Right ventricle myocardium inferior (tissue), 1 donor: ENCODE data around the gene PDE4D. TPM values are rescaled to one million over a fixed set of nuclear protein-coding genes. Genes with fewer than 3 reads are reported as not detected.

Experiments used
- ATAC-seq: fragments of 200-7000 bp; cut with Tn5 transposase; one replicate; pipeline ENCODE4 v1.9.1; 2020; ENCODE audit warnings: mild to moderate bottlenecking, moderate library complexity
- DNase-seq: peaks from one replicate; pipeline ENCODE4 v3.0.0; 2021; ENCODE audit errors: missing footprints
- intact Hi-C: fragments of 100-400 bp; cut with DNase I; formaldehyde crosslinking; loops from one replicate; pipeline ENCODE4 v1.11.0; 2022
- total RNA-seq: library from RNA; stranded (reverse); fragmentation: NEBNext Ultra II Directional; extraction: Animal tissue kit (Norgen Biotek cat#: 25700); gene quantifications from one replicate; pipeline ENCODE4 v1.2.1, GENCODE V29; 2021
- donor health status: DM: no; HTN: yes; CAD: no; lungs with severe emphysema.

PDE4D gene
- total RNA-seq, 1 donor from 2014 or later = 36.7 TPM

- ATAC-seq = no peak
- DNase-seq = no peak
- intact Hi-C loops = no loop called here
These were observed 652.4 kb downstream of the PDE4D start for GRCh38 chr5:59241119-59241518.

GRCh38 chr5:59238126-59238902 is 655.2 kb downstream of the PDE4D start:
- DNase-seq = no peak
- intact Hi-C loops = no loop called here
- no peak for ATAC-seq

GRCh38 chr5:59236986-59237385 is 656.5 kb downstream of the PDE4D start:
- intact Hi-C loops = no loop called here
- no peak for ATAC-seq
- no peak for DNase-seq

GRCh38 chr5:59236448-59236847 is 657.1 kb downstream of the PDE4D start:
- intact Hi-C loops = no loop called here
- ATAC-seq (peak; percentile 84), DNase-seq (no peak)

GRCh38 chr5:59234236-59234635 is 659.3 kb downstream of the PDE4D start:
- intact Hi-C loops = no loop called here
- no peak for DNase-seq
- ATAC-seq = no peak

- ATAC-seq = no peak
- no peak for DNase-seq
- intact Hi-C loops = no loop called here
These were observed 662.1 kb downstream of the PDE4D start for GRCh38 chr5:59231221-59231931.

- intact Hi-C loops = no loop called here
- no peak for DNase-seq
These were observed 670.6 kb downstream of the PDE4D start for GRCh38 chr5:59222687-59223511.

GRCh38 chr5:59221769-59222168 is 671.8 kb downstream of the PDE4D start:
- intact Hi-C loops = no loop called here
- ATAC-seq = no peak

More at GRCh38 chr5:59222687-59223511, 670.6 kb downstream of the PDE4D start:
- peak; percentile 48 for ATAC-seq

GRCh38 chr5:59218424-59219045 is 675.0 kb downstream of the PDE4D start:
- ATAC-seq = no peak
- intact Hi-C loops = loop anchor here (2.0 kb wide), 1 partner anchor 148 kb away; no protein-coding TSS in a partner anchor
- no peak for DNase-seq

More at GRCh38 chr5:59221769-59222168, 671.8 kb downstream of the PDE4D start:
- no peak for DNase-seq

GRCh38 chr5:59216841-59217240 is 676.7 kb downstream of the PDE4D start:
- ATAC-seq = no peak
- intact Hi-C loops = no loop called here
- DNase-seq = no peak

- intact Hi-C loops = no loop called here
- DNase-seq (no peak), ATAC-seq (no peak)
These were observed 680.9 kb downstream of the PDE4D start for GRCh38 chr5:59212596-59212995.

- DNase-seq (no peak), ATAC-seq (peak; percentile 53)
- intact Hi-C loops = no loop called here
These were observed 683.7 kb downstream of the PDE4D start for GRCh38 chr5:59209758-59210359.

- intact Hi-C loops = no loop called here
- DNase-seq (no peak), ATAC-seq (no peak)
These were observed 685.1 kb downstream of the PDE4D start for GRCh38 chr5:59208474-59208873.

- DNase-seq (no peak), ATAC-seq (no peak)
- intact Hi-C loops = no loop called here
These were observed 686.1 kb downstream of the PDE4D start for GRCh38 chr5:59207401-59207800.

GRCh38 chr5:59206132-59206581 is 687.4 kb downstream of the PDE4D start:
- ATAC-seq = peak; percentile 74
- intact Hi-C loops = no loop called here

GRCh38 chr5:59204114-59204897 is 689.2 kb downstream of the PDE4D start:
- no peak for DNase-seq
- no peak for ATAC-seq
- intact Hi-C loops = no loop called here

More at GRCh38 chr5:59206132-59206581, 687.4 kb downstream of the PDE4D start:
- no peak for DNase-seq

- intact Hi-C loops = loop anchor here (10.0 kb wide), 1 partner anchor 605 kb away; no protein-coding TSS in a partner anchor
- ATAC-seq (no peak), DNase-seq (no peak)
These were observed 693.7 kb downstream of the PDE4D start for GRCh38 chr5:59199868-59200267.
